Mesenchymal stem cell (in vitro differentiated cells and primary cell): ENCODE measurements around the gene ZNF385C.

Experiments used
- DNase-seq: peaks from one replicate; pipeline ENCODE4 v3.0.0-alpha.2; 2013
- H2AFZ ChIP-seq: one replicate; pipeline ENCODE4 v1.6.1; 2013; ENCODE audit warnings: low read depth, mild to moderate bottlenecking, control low read depth, inconsistent platforms, low read length, moderate library complexity
- H2AK5ac ChIP-seq: 2 replicates; pipeline ENCODE4 v1.6.1; 2013; ENCODE audit warnings: low read length, moderate library complexity, mild to moderate bottlenecking, inconsistent platforms; ENCODE audit not compliant: severe bottlenecking
- H2BK120ac ChIP-seq: one replicate; pipeline ENCODE4 v1.6.1; 2013; ENCODE audit warnings: low read depth, mild to moderate bottlenecking, inconsistent platforms, low read length, moderate library complexity
- H2BK12ac ChIP-seq, 2 experiments: one replicate each; pipeline ENCODE4 v1.6.1; 2013; ENCODE audit warnings: inconsistent platforms in 2 of 2, low read length in 2 of 2, mild to moderate bottlenecking in 2 of 2, moderate library complexity in 2 of 2, control low read depth in 1 of 2
- H2BK15ac ChIP-seq: one replicate; pipeline ENCODE4 v1.6.1; 2013; ENCODE audit warnings: mild to moderate bottlenecking, low read depth, inconsistent platforms; ENCODE audit not compliant: poor library complexity, severe bottlenecking
- H2BK5ac ChIP-seq: 2 replicates; pipeline ENCODE4 v1.6.1; 2013; ENCODE audit warnings: low read depth, mild to moderate bottlenecking, low read length, control low read depth, inconsistent platforms; ENCODE audit not compliant: poor library complexity, severe bottlenecking
- H3K14ac ChIP-seq, 2 experiments: one replicate each; pipeline ENCODE4 v1.6.1; 2013; ENCODE audit warnings: inconsistent platforms in 2 of 2, low read length in 2 of 2, control low read depth in 1 of 2, mild to moderate bottlenecking in 1 of 2, moderate library complexity in 1 of 2
- H3K18ac ChIP-seq, 2 experiments: one replicate each; pipeline ENCODE4 v1.6.1; 2013; ENCODE audit warnings: inconsistent platforms in 2 of 2, low read length in 2 of 2, control low read depth in 1 of 2, low read depth in 1 of 2, mild to moderate bottlenecking in 1 of 2
- H3K23ac ChIP-seq, 2 experiments: one replicate each; pipeline ENCODE4 v1.6.1; 2013; ENCODE audit warnings: inconsistent platforms in 2 of 2, low read length in 2 of 2, mild to moderate bottlenecking in 2 of 2, moderate library complexity in 2 of 2, control low read depth in 1 of 2
- H3K27ac ChIP-seq: 2 replicates; pipeline ENCODE4 v1.5.1; 2013; ENCODE audit warnings: mild to moderate bottlenecking, moderate library complexity, low read length, control low read depth, inconsistent platforms; ENCODE audit not compliant: poor library complexity, severe bottlenecking
- H3K27me3 ChIP-seq, 2 experiments: 2 replicates each; pipeline versions ENCODE4 v1.6.1 to v1.7.0; 2013; ENCODE audit warnings: low read length in 2 of 2, mild to moderate bottlenecking in 2 of 2, moderate library complexity in 2 of 2, control low read depth in 1 of 2, inconsistent platforms in 1 of 2; ENCODE audit not compliant: control insufficient read depth in 1 of 2, insufficient read depth in 1 of 2
- H3K36me3 ChIP-seq, 2 experiments: 2 replicates each; pipeline versions ENCODE4 v1.6.1 to v1.7.0; 2013; ENCODE audit warnings: low read length in 2 of 2, control low read depth in 1 of 2, inconsistent platforms in 1 of 2, low read depth in 1 of 2, mild to moderate bottlenecking in 1 of 2; ENCODE audit not compliant: insufficient read depth in 2 of 2, control insufficient read depth in 1 of 2
- H3K4ac ChIP-seq, 2 experiments: one replicate each; pipeline ENCODE4 v1.6.1; 2013; ENCODE audit warnings: inconsistent platforms in 2 of 2, low read length in 2 of 2, mild to moderate bottlenecking in 2 of 2, moderate library complexity in 2 of 2, control low read depth in 1 of 2, low read depth in 1 of 2
- H3K4me1 ChIP-seq: 2 replicates; pipeline ENCODE4 v1.6.1; 2013; ENCODE audit warnings: low read depth, low read length, control low read depth; ENCODE audit not compliant: control insufficient read depth, insufficient read depth
- H3K4me2 ChIP-seq: 2 replicates; pipeline ENCODE4 v1.6.1; 2013; ENCODE audit warnings: low read length, mild to moderate bottlenecking, inconsistent platforms; ENCODE audit not compliant: poor library complexity, severe bottlenecking
- H3K4me3 ChIP-seq, 2 experiments: 2 replicates each; pipeline versions ENCODE4 v1.5.1 to v1.7.0; 2013; ENCODE audit warnings: low read length in 2 of 2, mild to moderate bottlenecking in 2 of 2, control low read depth in 1 of 2, low read depth in 1 of 2; ENCODE audit not compliant: insufficient read depth in 1 of 2
- H3K79me1 ChIP-seq: replicated peaks from 2 replicates; pipeline ENCODE4 v1.6.1; 2013; ENCODE audit warnings: mild to moderate bottlenecking, control low read depth, low read length, inconsistent platforms; ENCODE audit not compliant: poor library complexity, severe bottlenecking
- H3K9ac ChIP-seq: 2 replicates; pipeline ENCODE4 v1.7.0; 2013; ENCODE audit warnings: mild to moderate bottlenecking, low read length, moderate library complexity
- H3K9me3 ChIP-seq: 2 replicates; pipeline ENCODE4 v1.7.0; 2013; ENCODE audit warnings: mild to moderate bottlenecking, low read length; ENCODE audit not compliant: control insufficient read depth
- H4K8ac ChIP-seq: one replicate; pipeline ENCODE4 v1.6.1; 2013; ENCODE audit warnings: inconsistent platforms, mild to moderate bottlenecking, low read length, moderate library complexity
- H4K91ac ChIP-seq: one replicate; pipeline ENCODE4 v1.6.1; 2013; ENCODE audit warnings: mild to moderate bottlenecking, low read length, inconsistent platforms
- WGBS: methylation state at CpG from one replicate; pipeline ENCODE4 v1.1.7; 2013; ENCODE audit warnings: mixed read lengths; 5-methylcytosine and 5-hydroxymethylcytosine counted together

ZNF385C gene

DNA sequence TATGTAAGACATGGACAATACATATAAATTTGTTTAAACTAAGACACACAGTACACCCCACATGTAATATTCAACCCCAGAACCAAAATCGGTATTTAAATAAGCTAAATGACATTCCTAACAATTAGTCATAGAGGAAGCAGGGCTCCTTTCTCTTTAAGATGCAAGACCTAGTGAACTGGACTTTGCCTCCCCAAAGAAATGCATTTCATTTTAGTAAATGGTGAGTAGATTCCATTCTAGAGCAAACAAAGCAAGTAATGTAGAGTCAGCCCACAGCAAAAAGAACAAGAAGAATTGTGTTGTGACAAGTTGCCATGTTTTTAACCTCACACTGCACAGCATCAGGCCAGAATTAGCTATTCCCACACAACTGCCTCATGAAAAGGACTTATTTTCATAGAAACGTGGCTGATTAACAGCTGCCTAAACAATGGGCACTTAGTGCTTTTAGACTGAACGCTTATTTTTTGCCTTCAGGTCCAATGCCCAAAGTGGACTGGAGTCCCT lies 95.4 kb downstream of the ZNF385C start:
- Histone ChIP-seq H3K4ac (no peak overlapping the region), H3K23ac (no peak overlapping the region), H3K9me3 (no peaks in the 10 kb centered on the region), H3K27ac (peak overlapping the region; percentile 14), H3K14ac (no peak overlapping the region), H3K36me3 (peaks cover 14 to 50% of the 10 kb centered on the region in 2 experiments), H3K4me1 (peaks cover 2% of the 10 kb centered on the region), H2AFZ (no peak overlapping the region), H2AK5ac (no peak overlapping the region), H4K8ac (no peak overlapping the region), H4K91ac (no peak overlapping the region), H2BK5ac (no peak overlapping the region), H3K4me2 (no peak overlapping the region), H2BK15ac (no peak overlapping the region), H2BK12ac (no peak overlapping the region), H3K27me3 (no peaks in the 10 kb centered on the region), H3K79me1 (peaks cover 13% of the 10 kb centered on the region), H3K4me3 (no peak overlapping the region), H3K9ac (no peak overlapping the region), H3K18ac (no peak overlapping the region), H2BK120ac (no peak overlapping the region)
- 70% methylated on average over 3 of the region's 3 CpGs for WGBS
- DNase-seq, result no peak

- 94% methylated on average over 4 of the region's 7 CpGs for WGBS
- no peak overlapping the region for H3K4me2 ChIP-seq
Observed at GRCh38 chr17:42002175-42002791, 96.0 kb downstream of the ZNF385C start.

DNA sequence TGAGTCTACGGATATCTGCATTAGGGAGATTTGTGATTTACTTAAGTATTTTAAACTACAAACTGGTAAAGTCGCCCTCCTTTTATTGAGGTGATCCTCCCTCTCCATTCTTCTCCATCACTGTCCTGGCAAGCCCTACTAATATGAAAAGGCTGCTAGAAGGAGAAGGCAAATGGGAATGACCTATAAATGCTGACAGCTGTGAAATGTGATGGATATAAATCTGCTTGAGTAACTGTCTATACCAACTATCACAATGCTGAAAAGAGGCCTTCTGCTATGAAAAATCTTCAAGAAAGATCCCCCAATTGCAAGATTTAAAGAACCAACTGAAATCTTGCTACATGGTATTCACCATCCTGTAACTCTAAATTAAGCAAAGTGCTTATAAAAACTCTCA lies 96.5 kb downstream of the ZNF385C start:
- no peak overlapping the region for H3K18ac ChIP-seq
- no peak overlapping the region for H3K27ac ChIP-seq
- H3K14ac ChIP-seq, result no peak overlapping the region
- WGBS, result no CpG with 5 or more reads among the region's 2 CpGs
- no peaks in the 10 kb centered on the region for H3K9me3 ChIP-seq
- no peak overlapping the region for H3K4me2 ChIP-seq
- H2AK5ac ChIP-seq, result no peak overlapping the region
- H2BK12ac ChIP-seq, result no peak overlapping the region
- no peak overlapping the region for H2BK120ac ChIP-seq
- H4K91ac ChIP-seq, result no peak overlapping the region
- H3K4me3 ChIP-seq, result no peak overlapping the region
- H3K23ac ChIP-seq, result no peak overlapping the region
- H2BK15ac ChIP-seq, result no peak overlapping the region
- no peak overlapping the region for H2AFZ ChIP-seq
- H3K9ac ChIP-seq, result no peak overlapping the region
- H3K4ac ChIP-seq, result no peak overlapping the region
- H2BK5ac ChIP-seq, result no peak overlapping the region
- H4K8ac ChIP-seq, result no peak overlapping the region
- H3K36me3 ChIP-seq, result peaks cover 24 to 61% of the 10 kb centered on the region in 2 experiments
- no peak for DNase-seq
- peaks cover 5% of the 10 kb centered on the region for H3K4me1 ChIP-seq
- H3K79me1 ChIP-seq, result peaks cover 17% of the 10 kb centered on the region
- no peaks in the 10 kb centered on the region for H3K27me3 ChIP-seq

More at GRCh38 chr17:42002175-42002791, 96.0 kb downstream of the ZNF385C start:
- no peak overlapping the region for H2BK5ac ChIP-seq
- H3K9ac ChIP-seq, result no peak overlapping the region
- H3K27ac ChIP-seq, result no peak overlapping the region
- H4K91ac ChIP-seq, result no peak overlapping the region
- no peak overlapping the region for H3K18ac ChIP-seq
- H3K36me3 ChIP-seq, result peaks cover 19 to 56% of the 10 kb centered on the region in 2 experiments
- H2AK5ac ChIP-seq, result no peak overlapping the region
- no peak overlapping the region for H2BK15ac ChIP-seq
- H3K27me3 ChIP-seq, result no peaks in the 10 kb centered on the region
- DNase-seq, result no peak
- H2BK120ac ChIP-seq, result no peak overlapping the region
- no peak overlapping the region for H2BK12ac ChIP-seq
- H2AFZ ChIP-seq, result no peak overlapping the region
- no peak overlapping the region for H3K14ac ChIP-seq
- no peaks in the 10 kb centered on the region for H3K9me3 ChIP-seq
- H4K8ac ChIP-seq, result no peak overlapping the region
- H3K4me3 ChIP-seq, result no peak overlapping the region
- H3K4ac ChIP-seq, result no peak overlapping the region
- H3K23ac ChIP-seq, result no peak overlapping the region
- peaks cover 16% of the 10 kb centered on the region for H3K79me1 ChIP-seq
- peaks cover 5% of the 10 kb centered on the region for H3K4me1 ChIP-seq

GRCh38 chr17:42000413-42001133 lies 97.7 kb downstream of the ZNF385C start:
- Histone ChIP-seq H3K4ac (no peak overlapping the region), H2BK15ac (no peak overlapping the region), H3K18ac (no peak overlapping the region), H2AFZ (no peak overlapping the region), H3K4me2 (no peak overlapping the region), H3K23ac (no peak overlapping the region), H3K27ac (no peak overlapping the region), H2BK12ac (no peak overlapping the region), H2AK5ac (no peak overlapping the region), H2BK5ac (no peak overlapping the region), H3K79me1 (peaks cover 17% of the 10 kb centered on the region), H3K4me1 (peaks cover 8% of the 10 kb centered on the region), H3K9me3 (no peaks in the 10 kb centered on the region), H3K14ac (no peak overlapping the region), H2BK120ac (no peak overlapping the region), H3K4me3 (no peak overlapping the region), H3K36me3 (peaks cover 33 to 73% of the 10 kb centered on the region in 2 experiments), H4K8ac (no peak overlapping the region), H3K27me3 (no peaks in the 10 kb centered on the region), H4K91ac (no peak overlapping the region), H3K9ac (no peak overlapping the region)
- peak; percentile 33 for DNase-seq
- 91% methylated on average over 2 of the region's 3 CpGs for WGBS
